HG02678 (cell line): Measurements from ENCODE around the gene TMEM35B.
"Not testable (repeated sequence)": the region's sequence is repeated elsewhere in the genome, so short reads cannot be mapped to it uniquely, and the experiment has no call there.

Source experiments
- ATAC-seq: cut with Tn5 transposase; IDR thresholded peaks from one replicate; pipeline ENCODE4 v1.9.1; 2021; ENCODE audit warnings: mild to moderate bottlenecking, moderate library complexity; ENCODE audit not compliant: unreplicated experiment

Gene TMEM35B

GRCh38 chr1:34984793-34985608, at the start of gene TMEM35B:
Gene TMEM35B (minus strand): TSS chr1:34985347. CDS start chr1:34985305, 42 bp downstream.
- peak; percentile 75 for ATAC-seq

GRCh38 chr1:35033346-35033745, 48.2 kb upstream of the TMEM35B start:
- no peak for ATAC-seq

- no peak for ATAC-seq
These were observed 47.2 kb upstream of the TMEM35B start for GRCh38 chr1:35032384-35032739.

- no peak for ATAC-seq
These were observed 45.8 kb upstream of the TMEM35B start for GRCh38 chr1:35030756-35031446.

- no peak for ATAC-seq
These were observed 45.2 kb upstream of the TMEM35B start for GRCh38 chr1:35030338-35030737.

GRCh38 chr1:35029761-35030160, 44.6 kb upstream of the TMEM35B start:
- no peak for ATAC-seq

GRCh38 chr1:35016406-35016805, 31.3 kb upstream of the TMEM35B start:
- no peak for ATAC-seq

GRCh38 chr1:35014486-35014885, 29.3 kb upstream of the TMEM35B start:
- no peak for ATAC-seq

- no peak for ATAC-seq
These were observed 20.6 kb upstream of the TMEM35B start for GRCh38 chr1:35005711-35006110.

- no peak for ATAC-seq
These were observed 16.6 kb upstream of the TMEM35B start for GRCh38 chr1:35001743-35002142.

- ATAC-seq, result no peak
These were observed 9.7 kb upstream of the TMEM35B start for GRCh38 chr1:34994878-34995277.

GRCh38 chr1:34988581-34988980, 3.4 kb upstream of the TMEM35B start:
- no peak for ATAC-seq

- ATAC-seq, result no peak
These were observed 3.0 kb upstream of the TMEM35B start for GRCh38 chr1:34988147-34988546.

- no peak for ATAC-seq
These were observed 1.9 kb upstream of the TMEM35B start for GRCh38 chr1:34987018-34987417.

- ATAC-seq, result not testable (repeated sequence)
These were observed 410 bp upstream of the TMEM35B start for GRCh38 chr1:34985609-34985904.

- ATAC-seq, result peak; percentile 12
These were observed 733 bp downstream of the TMEM35B start for GRCh38 chr1:34984435-34984792.

GRCh38 chr1:34983700-34984355, 1.3 kb downstream of the TMEM35B start:
- no peak for ATAC-seq

- ATAC-seq, result no peak
These were observed 2.2 kb downstream of the TMEM35B start for GRCh38 chr1:34982820-34983376.

GRCh38 chr1:34980715-34981114, 4.4 kb downstream of the TMEM35B start:
- ATAC-seq, result no peak

GRCh38 chr1:34978921-34979320, 6.2 kb downstream of the TMEM35B start:
- ATAC-seq, result no peak

- ATAC-seq, result no peak
These were observed 7.3 kb downstream of the TMEM35B start for GRCh38 chr1:34977858-34978257.

GRCh38 chr1:34977210-34977471, 8.0 kb downstream of the TMEM35B start:
- no peak for ATAC-seq
